Measurements from ENCODE around the gene OR8B3. TPM values are rescaled to one million over a fixed set of nuclear protein-coding genes. Genes with fewer than 3 reads are reported as not detected.
"Not testable (repeated sequence)": the region's sequence is repeated elsewhere in the genome, so short reads cannot be mapped to it uniquely, and the experiment has no call there.

OR8B3 gene
- total RNA-seq, 1 donor from 2014 or later: not detected

GRCh38 chr11:124424384-124424921, 25.6 kb upstream of the OR8B3 start, which contains the start of gene OR8B4:
TSS of gene OR8B4 (minus strand) at chr11:124424871. CDS start at chr11:124424871, 0 bp downstream.
- H3K27ac Mint-ChIP-seq: no peak within 1 kb of the TSS
- no peak for TF ChIP-seq CTCF (conservative IDR thresholded peaks at IDR 0.05)
- H3K4me3 Mint-ChIP-seq: no peak within 1 kb of the TSS
- no peaks in the 10 kb centered on the region for H3K27me3 Mint-ChIP-seq
- H3K4me1 Mint-ChIP-seq (ENCODE audit: unreplicated experiment): no peaks in the 10 kb centered on the region
- DNase-seq (ENCODE audit: extremely low spot score, unreplicated experiment): no peak
- H3K9me3 Mint-ChIP-seq: peaks cover 3% of the 10 kb centered on the region
- no peaks in the 10 kb centered on the region for H3K36me3 Mint-ChIP-seq

GRCh38 chr11:124421043-124421442, 22.2 kb upstream of the OR8B3 start:
- no peak overlapping the region for H3K4me3 Mint-ChIP-seq
- TF ChIP-seq CTCF (conservative IDR thresholded peaks at IDR 0.05): no peak
- DNase-seq (ENCODE audit: extremely low spot score, unreplicated experiment): no peak
- no peaks in the 10 kb centered on the region for H3K9me3 Mint-ChIP-seq
- H3K27me3 Mint-ChIP-seq: no peaks in the 10 kb centered on the region
- H3K36me3 Mint-ChIP-seq: no peaks in the 10 kb centered on the region
- H3K27ac Mint-ChIP-seq: no peak overlapping the region
- no peaks in the 10 kb centered on the region for H3K4me1 Mint-ChIP-seq (ENCODE audit: unreplicated experiment)

GRCh38 chr11:124415356-124415923, 16.6 kb upstream of the OR8B3 start:
- H3K27me3 Mint-ChIP-seq: peaks cover 29% of the 10 kb centered on the region
- H3K27ac Mint-ChIP-seq: no peak overlapping the region
- no peaks in the 10 kb centered on the region for H3K9me3 Mint-ChIP-seq
- TF ChIP-seq CTCF (conservative IDR thresholded peaks at IDR 0.05): peak; percentile 82
- H3K4me3 Mint-ChIP-seq: no peak overlapping the region
- no peaks in the 10 kb centered on the region for H3K36me3 Mint-ChIP-seq
- H3K4me1 Mint-ChIP-seq (ENCODE audit: unreplicated experiment): no peaks in the 10 kb centered on the region
- no peak for DNase-seq (ENCODE audit: extremely low spot score, unreplicated experiment)

- no peak overlapping the region for H3K4me3 Mint-ChIP-seq
- H3K9me3 Mint-ChIP-seq: no peaks in the 10 kb centered on the region
- H3K4me1 Mint-ChIP-seq (ENCODE audit: unreplicated experiment): no peaks in the 10 kb centered on the region
- H3K36me3 Mint-ChIP-seq: no peaks in the 10 kb centered on the region
- TF ChIP-seq CTCF (conservative IDR thresholded peaks at IDR 0.05): no peak
- no peak for DNase-seq (ENCODE audit: extremely low spot score, unreplicated experiment)
- peaks cover 57% of the 10 kb centered on the region for H3K27me3 Mint-ChIP-seq
- no peak overlapping the region for H3K27ac Mint-ChIP-seq
These were observed 11.1 kb upstream of the OR8B3 start for GRCh38 chr11:124409906-124410305.

- no peak for DNase-seq (ENCODE audit: extremely low spot score, unreplicated experiment)
- no peak overlapping the region for H3K27ac Mint-ChIP-seq
- H3K4me1 Mint-ChIP-seq (ENCODE audit: unreplicated experiment): peaks cover 3% of the 10 kb centered on the region
- H3K27me3 Mint-ChIP-seq: peaks cover 35% of the 10 kb centered on the region
- H3K9me3 Mint-ChIP-seq: peaks cover 4% of the 10 kb centered on the region
- no peaks in the 10 kb centered on the region for H3K36me3 Mint-ChIP-seq
- no peak for TF ChIP-seq CTCF (conservative IDR thresholded peaks at IDR 0.05)
- H3K4me3 Mint-ChIP-seq: no peak overlapping the region
These were observed 6.8 kb upstream of the OR8B3 start for GRCh38 chr11:124405581-124405980.

- H3K27ac Mint-ChIP-seq; H3K4me1 Mint-ChIP-seq (ENCODE audit: unreplicated experiment); H3K36me3 Mint-ChIP-seq; H3K9me3 Mint-ChIP-seq; H3K4me3 Mint-ChIP-seq; DNase-seq (ENCODE audit: extremely low spot score, unreplicated experiment): not testable (repeated sequence)
- H3K27me3 Mint-ChIP-seq: peaks cover 17% of the 10 kb centered on the region
These were observed 4.4 kb upstream of the OR8B3 start for GRCh38 chr11:124403186-124403585.

Measured in type B pancreatic cell (in vitro differentiated cells).